ENCODE measurements around the gene SLC35B1. TPM values are rescaled to one million over a fixed set of nuclear protein-coding genes. Genes with fewer than 3 reads are reported as not detected.

Gene SLC35B1
- total and polyA plus RNA-seq, 2 donors (not counting 1 experiment from before 2014, with no cell fraction given) = 32.3 to 47.2 TPM

- H2AFZ ChIP-seq (ENCODE audit: insufficient read depth, low read depth, low read length, poor library complexity, severe bottlenecking) = peak overlapping the region; percentile 19
- H3K4me1 ChIP-seq (ENCODE audit: control insufficient read depth in 2 of 2, insufficient read depth in 2 of 2, low read length in 2 of 2) = peaks cover 79 to 87% of the 10 kb centered on the region in 2 donors
- peaks cover 0 to 14% of the 10 kb centered on the region in 2 experiments for H3K36me3 ChIP-seq (replicated peaks in 1 of 2; ENCODE audit: control extremely low read depth in 1 of 2, control insufficient read depth in 1 of 2, extremely low read depth in 1 of 2, insufficient read depth in 2 of 2, low read length in 1 of 2)
- peak overlapping the region; percentile 89 to 95 for H3K27ac ChIP-seq (ENCODE audit: low read length in 2 of 2)
- ChIA-PET POLR2A (interaction anchor here (0.7 to 5.9 kb wide), 7 partner anchors 16 to 309 kb away, joined by 3 to 75 read pairs (median 5); partner anchors contain the start of genes FAM117A, ITGA3, KAT7 and SLC35B1), CTCF (interaction anchor here (0.6 to 5.3 kb wide), 9 partner anchors 10 to 51 kb away, joined by 3 to 55 read pairs (median 4); partner anchors contain the start of genes FAM117A and SLC35B1)
- Mint-ChIP-seq H3K27ac (peak overlapping the region; percentile 98), H3K27me3 (no peaks in the 10 kb centered on the region), H3K4me3 (peak overlapping the region; percentile 93), H3K9me3 (ENCODE audit: insufficient read depth) (no peaks in the 10 kb centered on the region), H3K4me1 (peaks cover 80% of the 10 kb centered on the region)
- ATAC-seq (ENCODE audit: low read depth) = peak; percentile 65
- H3K4me2 ChIP-seq (replicated peaks; ENCODE audit: low read depth, low read length, poor library complexity, severe bottlenecking) = peak overlapping the region; percentile 77
- peak; percentile 66 for DNase-seq
- no peaks in the 10 kb centered on the region for H3K9me3 ChIP-seq (ENCODE audit: control extremely low read depth in 1 of 3, control insufficient read depth in 2 of 3, insufficient read depth in 1 of 3, low read length in 2 of 3)
- H4K20me1 ChIP-seq (ENCODE audit: control insufficient read depth, insufficient read depth, low read length, poor library complexity, severe bottlenecking) = no peaks in the 10 kb centered on the region
- no peaks in the 10 kb centered on the region for H3K27me3 ChIP-seq (replicated peaks in 1 of 4; ENCODE audit: control extremely low read depth in 1 of 4, control insufficient read depth in 3 of 4, insufficient read depth in 4 of 4, low read length in 3 of 4)
- WGBS (ENCODE audit: insufficient coverage) = 0% methylated on average over 2 of the region's 5 CpGs
- TF ChIP-seq EZH2 (IDR thresholded peaks at IDR 0.05; ENCODE audit: borderline replicate concordance, insufficient read depth, low read depth, low read length, poor library complexity, severe bottlenecking) = no peak
- no peak for TF ChIP-seq CTCF (IDR thresholded peaks at IDR 0.05)
- peak overlapping the region; percentile 67 for H3K9ac ChIP-seq (ENCODE audit: low read length)
- H3K79me2 ChIP-seq (ENCODE audit: control insufficient read depth, insufficient read depth, low read length) = peaks cover 88% of the 10 kb centered on the region
- peak overlapping the region; percentile 54 to 74 (median 65) for H3K4me3 ChIP-seq (ENCODE audit: control extremely low read depth in 1 of 5, extremely low read depth in 1 of 5, insufficient read depth in 1 of 5, low read depth in 2 of 5, low read length in 4 of 5)
- intact Hi-C loops (cut with micrococcal nuclease) = loop anchor here (1.0 to 2.0 kb wide), 4 partner anchors 8 to 42 kb away; partner anchors contain the start of genes FAM117A and KAT7
Observed at GRCh38 chr17:49746791-49747490, 39.2 kb upstream of the SLC35B1 start.

All from B cell (primary cell).